ENCODE data around the gene OR2Z1. TPM values are rescaled to one million over a fixed set of nuclear protein-coding genes. Genes with fewer than 3 reads are reported as not detected.

The OR2Z1 gene
- total RNA-seq, 4 donors from 2014 or later: not detected

GRCh38 chr19:8697671-8698432, 23.6 kb upstream of the OR2Z1 start:
- H3K4me3 ChIP-seq: no peak overlapping the region
- WGBS, 2 donors: 78% methylated on average over 14 of the region's 60 CpGs; no CpG with 5 or more reads in 1 of the 2 donors
- no peak overlapping the region for H3K27ac ChIP-seq
- DNase-seq: no peak
- intact Hi-C loops (cut with DNase I): no loop called here
- H3K4me1 ChIP-seq: no peaks in the 10 kb centered on the region
- peaks cover 0 to 70% (median 2%) of the 10 kb centered on the region in 4 donors for H3K27me3 ChIP-seq
- H3K36me3 ChIP-seq: no peaks in the 10 kb centered on the region
- H3K9me3 ChIP-seq: no peaks in the 10 kb centered on the region
- no peak for TF ChIP-seq POLR2A (IDR thresholded peaks at IDR 0.05)
- no peak for TF ChIP-seq CTCF (IDR thresholded peaks at IDR 0.05)

- H3K27me3 ChIP-seq: peaks cover 0 to 63% (median 2%) of the 10 kb centered on the region in 4 donors
- H3K27ac ChIP-seq: no peak within 1 kb of the TSS
- TF ChIP-seq CTCF (IDR thresholded peaks at IDR 0.05) (no peak), POLR2A (IDR thresholded peaks at IDR 0.05) (no peak)
- no peak for DNase-seq
- intact Hi-C loops (cut with DNase I): no loop called here
- H3K4me3 ChIP-seq: no peak within 1 kb of the TSS
- no peaks in the 10 kb centered on the region for H3K4me1 ChIP-seq
- H3K36me3 ChIP-seq: no peaks in the 10 kb centered on the region
- 100% methylated on average over 1 of the region's 23 CpGs; no CpG with 5 or more reads in 1 of the 2 donors for WGBS, 2 donors
- H3K9me3 ChIP-seq: no peaks in the 10 kb centered on the region
Measured at GRCh38 chr19:8698433-8699063, 22.9 kb upstream of the OR2Z1 start, which contains the start of gene ACTL9. Gene ACTL9, minus strand, starts transcription at chr19:8698795. Its CDS starts 94 bp downstream, at chr19:8698701.

- H3K27me3 ChIP-seq: peaks cover 0 to 50% (median 0%) of the 10 kb centered on the region in 4 donors
- no peaks in the 10 kb centered on the region for H3K4me1 ChIP-seq
- no peaks in the 10 kb centered on the region for H3K9me3 ChIP-seq
- H3K27ac ChIP-seq: no peak overlapping the region
- DNase-seq: no peak
- H3K4me3 ChIP-seq: no peak overlapping the region
- no peaks in the 10 kb centered on the region for H3K36me3 ChIP-seq
- intact Hi-C loops (cut with DNase I): no loop called here
- TF ChIP-seq POLR2A (IDR thresholded peaks at IDR 0.05) (no peak), CTCF (IDR thresholded peaks at IDR 0.05) (no peak)
Measured at GRCh38 chr19:8699908-8700307, 21.5 kb upstream of the OR2Z1 start.

- H3K4me1 ChIP-seq: no peaks in the 10 kb centered on the region
- no peak for DNase-seq
- no peak overlapping the region for H3K27ac ChIP-seq
- intact Hi-C loops (cut with DNase I): no loop called here
- no peak overlapping the region for H3K4me3 ChIP-seq
- H3K27me3 ChIP-seq: peaks cover 0 to 39% (median 0%) of the 10 kb centered on the region in 4 donors
- TF ChIP-seq CTCF (IDR thresholded peaks at IDR 0.05) (no peak), POLR2A (IDR thresholded peaks at IDR 0.05) (no peak)
- 68 to 71% methylated on average over 2 of the region's 2 CpGs for WGBS, 2 donors
- no peaks in the 10 kb centered on the region for H3K9me3 ChIP-seq
- H3K36me3 ChIP-seq: no peaks in the 10 kb centered on the region
Measured at GRCh38 chr19:8700956-8701355, 20.5 kb upstream of the OR2Z1 start.

- WGBS, 2 donors: 21 to 25% methylated on average over 2 to 5 of the region's 5 CpGs
- Histone ChIP-seq H3K4me1 (no peaks in the 10 kb centered on the region), H3K4me3 (no peak overlapping the region), H3K27me3 (peaks cover 0 to 27% (median 0%) of the 10 kb centered on the region in 4 donors), H3K9me3 (no peaks in the 10 kb centered on the region), H3K27ac (no peak overlapping the region), H3K36me3 (no peaks in the 10 kb centered on the region)
- DNase-seq: no peak
- TF ChIP-seq CTCF (IDR thresholded peaks at IDR 0.05) (no peak), POLR2A (IDR thresholded peaks at IDR 0.05) (no peak)
- intact Hi-C loops (cut with DNase I): no loop called here
Measured at GRCh38 chr19:8702350-8702749, 19.1 kb upstream of the OR2Z1 start.
